GM12878 (cell line): ENCODE data around the gene SLC39A11. TPM values are rescaled to one million over a fixed set of nuclear protein-coding genes. Genes with fewer than 3 reads are reported as not detected.

Experiments used
- ATAC-seq: fragments of 200-7000 bp; cut with Tn5 transposase; 3 replicates; pipeline ENCODE4 v1.9.1; 2020; ENCODE audit warnings: mild to moderate bottlenecking, moderate library complexity
- BruUV-seq: library from RNA; stranded (reverse); fragments of 400-500 nt; replicated peaks from 2 replicates; lab custom pipeline; 2021; lab: Mats Ljungman, UMichigan
- CTCF ChIA-PET: fragments of 300-600 bp; sonication (Branson Sonifier 250); formaldehyde crosslinking; extraction: SDS; loops from one replicate; lab custom pipeline; 2021; ENCODE audit warnings: inconsistent platforms; lab: Yijun Ruan, JAX
- POLR2A ChIA-PET: fragments of 350-600 bp; formaldehyde crosslinking; extraction: SDS; loops from one replicate; lab custom pipeline; 2021; ENCODE audit warnings: inconsistent platforms; lab: Charles Lee
- RAD21 ChIA-PET: fragments of 300-600 bp; sonication (Branson Sonifier 250); formaldehyde crosslinking; loops from one replicate; lab custom pipeline; 2023; ENCODE audit warnings: antibody characterized with exemption; ENCODE audit not compliant: unreplicated experiment; lab: Charles Lee
- SMC1A ChIA-PET: fragments of 300-600 bp; sonication (Branson Sonifier 250); formaldehyde crosslinking; loops from one replicate; lab custom pipeline; 2023; ENCODE audit not compliant: unreplicated experiment, uncharacterized antibody; lab: Charles Lee
- DNase-seq: peaks from one replicate; pipeline ENCODE4 v3.0.0-alpha.2; 2011; ENCODE audit warnings: low read depth, low spot score
- FAIRE-seq: peaks from 3 replicates; lab custom pipeline; 2011; peaks lifted over from hg19 to GRCh38; lab: Jason Lieb, UNC
- H2AFZ ChIP-seq: 2 replicates; pipeline ENCODE4 v1.6.0; 2011; ENCODE audit warnings: low read depth, low read length, control low read depth; ENCODE audit not compliant: control insufficient read depth
- H3K27ac ChIP-seq: 2 replicates; pipeline ENCODE4 v1.5.1; 2011; ENCODE audit warnings: control low read depth; ENCODE audit not compliant: control insufficient read depth, insufficient read depth
- H3K27me3 ChIP-seq, 2 experiments: replicated peaks in 1 of 2; 2 replicates each; pipeline versions ENCODE4 v1.6.0 to v1.6.1; 2011; ENCODE audit warnings: low read length in 1 of 2; ENCODE audit not compliant: control insufficient read depth in 2 of 2, insufficient read depth in 2 of 2
- H3K36me3 ChIP-seq, 2 experiments: 2 replicates each; pipeline ENCODE4 v1.5.1; 2011; ENCODE audit warnings: low read length in 1 of 2; ENCODE audit not compliant: control insufficient read depth in 2 of 2, insufficient read depth in 2 of 2
- H3K4me1 ChIP-seq: 2 replicates; pipeline ENCODE4 v1.6.1; 2011; ENCODE audit warnings: mild to moderate bottlenecking, low read length, moderate library complexity, mixed read lengths; ENCODE audit not compliant: control insufficient read depth, insufficient read depth
- H3K4me2 ChIP-seq: 2 replicates; pipeline ENCODE4 v1.6.0; 2011; ENCODE audit warnings: control low read depth; ENCODE audit not compliant: control insufficient read depth, insufficient read depth
- H3K4me3 ChIP-seq: fragments of 200-600 bp; sonication (generic); 2 replicates; pipeline ENCODE4 v1.5.1; 2016
- H3K79me2 ChIP-seq: 2 replicates; pipeline ENCODE4 v1.6.0; 2011; ENCODE audit warnings: low read length; ENCODE audit not compliant: control insufficient read depth, insufficient read depth
- H3K9ac ChIP-seq: 2 replicates; pipeline ENCODE4 v1.8.0; 2011; ENCODE audit warnings: low read length, control low read depth, mixed read lengths; ENCODE audit not compliant: control insufficient read depth, insufficient read depth
- H3K9me3 ChIP-seq: replicated peaks from 3 replicates; pipeline ENCODE4 v1.5.1; 2011; ENCODE audit warnings: mild to moderate bottlenecking, low read length; ENCODE audit not compliant: control insufficient read depth, insufficient read depth
- H4K20me1 ChIP-seq: 2 replicates; pipeline ENCODE4 v1.6.0; 2011; ENCODE audit not compliant: control insufficient read depth, insufficient read depth
- BCLAF1 ChIP-seq: fragments of 450-650 bp; IDR thresholded peaks from 2 replicates; pipeline ENCODE4 v1.6.1; 2017; ENCODE audit warnings: antibody characterized with exemption, mild to moderate bottlenecking, moderate library complexity
- EGR1 ChIP-seq, 2 experiments: IDR thresholded peaks; 1 replicate in 1 of 2; 2 replicates in 1 of 2; pipeline ENCODE4 v1.6.1; 2011 to 2012; ENCODE audit warnings: low read depth in 2 of 2, low read length in 2 of 2, borderline replicate concordance in 1 of 2, mild to moderate bottlenecking in 1 of 2, moderate library complexity in 1 of 2
- FOXM1 ChIP-seq: IDR thresholded peaks from 2 replicates; pipeline ENCODE4 v1.6.1; 2012; ENCODE audit warnings: low read depth, mild to moderate bottlenecking, inconsistent platforms, low read length, moderate library complexity
- NBN ChIP-seq: fragments of 450-650 bp; IDR thresholded peaks from 2 replicates; pipeline ENCODE4 v1.6.1; 2016
- NFIC ChIP-seq: IDR thresholded peaks from 2 replicates; pipeline ENCODE4 v1.6.1; 2012; ENCODE audit warnings: low read depth, mild to moderate bottlenecking, inconsistent platforms, low read length, moderate library complexity
- NFYB ChIP-seq: IDR thresholded peaks from 2 replicates; pipeline ENCODE4 v1.6.1; 2011; ENCODE audit warnings: low read depth, mild to moderate bottlenecking, low read length, improper control_type of control experiment, moderate library complexity; ENCODE audit not compliant: insufficient read depth
- NR2C2 ChIP-seq: IDR thresholded peaks from 2 replicates; pipeline ENCODE4 v1.6.1; 2011; ENCODE audit warnings: borderline replicate concordance, low read depth; ENCODE audit not compliant: control insufficient read depth, insufficient read length
- POLR2AphosphoS5 ChIP-seq: IDR thresholded peaks from 2 replicates; pipeline ENCODE4 v1.6.1; 2011; ENCODE audit warnings: mild to moderate bottlenecking, low read length, inconsistent platforms
- RB1 ChIP-seq: fragments of 450-650 bp; formaldehyde crosslinking; IDR thresholded peaks from 2 replicates; pipeline ENCODE4 v1.6.1; 2017; ENCODE audit warnings: mild to moderate bottlenecking, borderline replicate concordance
- RUNX3 ChIP-seq: IDR thresholded peaks from 2 replicates; pipeline ENCODE4 v1.6.1; 2012; ENCODE audit warnings: low read length, inconsistent platforms
- SIN3A ChIP-seq: IDR thresholded peaks from 2 replicates; pipeline ENCODE4 v1.6.1; 2012; ENCODE audit warnings: low read depth, low read length, improper control_type of control experiment
- SREBF2 ChIP-seq: IDR thresholded peaks from 2 replicates; pipeline ENCODE4 v1.6.1; 2012; ENCODE audit warnings: mild to moderate bottlenecking, low read length
- STAT3 ChIP-seq: IDR thresholded peaks from 2 replicates; pipeline ENCODE4 v1.6.1; 2011; ENCODE audit warnings: low read depth, low read length, improper control_type of control experiment
- TCF12 ChIP-seq: IDR thresholded peaks from 2 replicates; pipeline ENCODE4 v1.6.1; 2011; ENCODE audit warnings: low read depth, mild to moderate bottlenecking, low read length
- ZBTB33 ChIP-seq: fragments of 450-650 bp; IDR thresholded peaks from 2 replicates; pipeline ENCODE4 v1.6.1; 2017; ENCODE audit warnings: mild to moderate bottlenecking
- ZNF217 ChIP-seq: fragments of 450-650 bp; IDR thresholded peaks from 2 replicates; pipeline ENCODE4 v1.6.1; 2017; ENCODE audit warnings: antibody characterized with exemption, mild to moderate bottlenecking
- ZNF24 ChIP-seq: fragments of 450-650 bp; IDR thresholded peaks from 2 replicates; pipeline ENCODE4 v1.6.1; 2017; ENCODE audit warnings: antibody characterized with exemption, mild to moderate bottlenecking
- WGBS: methylation state at CpG from one replicate; pipeline ENCODE4 v1.1.6; 2016; ENCODE audit warnings: low lambda C conversion rate; ENCODE audit not compliant: insufficient replicate concordance, insufficient coverage; ENCODE audit errors: missing lambda C conversion rate; 5-methylcytosine and 5-hydroxymethylcytosine counted together
- in situ Hi-C: fragments of 300-500 bp; cut with MboI; formaldehyde crosslinking; loops from 9 replicates; pipeline ENCODE4 v1.14.3; 2018; ENCODE audit warnings: mixed read lengths
- intact Hi-C: fragments of 100-400 bp; cut with micrococcal nuclease; formaldehyde crosslinking; loops from one replicate; pipeline ENCODE4 v1.14.2; 2022; ENCODE audit not compliant: unreplicated experiment
- polyA plus RNA-seq, 11 experiments: library from polyadenylated mRNA; depleted of rRNA in 4 of 11; unstranded in 6 of 11; stranded (reverse) in 5 of 11; fragments of >200 nt; fragmentation: Nextera tagmentation in 4 of 11; fragmentation: Illumina TruSeq in 1 of 11; extraction: Ambion mirVana in 4 of 11; extraction: Trizol in 1 of 11; gene quantifications; 1 replicate in 1 of 11; 2 replicates in 10 of 11; pipeline versions ENCODE4 v1.2.1 to v1.2.3, GENCODE V29; 2011 to 2016; ENCODE audit warnings: inconsistent platforms in 2 of 11, missing spikeins in 2 of 11, low read depth in 1 of 11
- total RNA-seq, 4 experiments: library from RNA; depleted of rRNA in 3 of 4; stranded (reverse); fragments of >200 nt in 3 of 4; fragmentation: Illumina TruSeq in 1 of 4; extraction: Trizol in 1 of 4; gene quantifications; 2 replicates each; pipeline versions ENCODE4 v1.2.1 to v1.2.3, GENCODE V29; 2013 to 2021

Gene SLC39A11
- total and polyA plus RNA-seq, 10 of the 15 experiments (the other 5 are each of a cell fraction or from before 2014, with no cell fraction given) = 8.6 to 23.8 (median 14.0) TPM

- TF ChIP-seq NFYB (no peak), RB1 (no peak), TCF12 (no peak), POLR2AphosphoS5 (no peak), EGR1 (IDR thresholded peaks at IDR 0.05; ENCODE audit: borderline replicate concordance in 1 of 2, low read depth in 2 of 2, low read length in 2 of 2) (no peak), ZNF217 (no peak), SIN3A (no peak), RUNX3 (no peak)
These were observed 43.3 kb upstream of the SLC39A11 start (continued) for GRCh38 chr17:73135766-73136165.

- FAIRE-seq = no peak
- RAD21 ChIA-PET = interaction anchor here (0.6 to 1.5 kb wide), 2 partner anchors 22 to 287 kb away, joined by 3 to 9 read pairs; no protein-coding TSS in a partner anchor
- ATAC-seq = no peak
- DNase-seq = no peak
- peaks cover 4% of the 10 kb centered on the region; the same call in 1 of the 2 replicates for H3K4me1 ChIP-seq
- no peaks in the 10 kb centered on the region for H3K9me3 ChIP-seq
- no peak overlapping the region; the same call in 1 of the 2 replicates for H2AFZ ChIP-seq
- H3K79me2 ChIP-seq = no peaks in the 10 kb centered on the region
- in situ Hi-C loops = no loop called here
- no peaks in the 10 kb centered on the region for H3K27me3 ChIP-seq
- 24% methylated on average over 4 of the region's 4 CpGs for WGBS
- no TSS peak for BruUV-seq
- intact Hi-C loops = no loop called here
- POLR2A ChIA-PET = no interaction called here
- CTCF ChIA-PET = interaction anchor here (2.2 kb wide), 1 partner anchor 22 kb away, joined by 7 read pairs; no protein-coding TSS in a partner anchor
- SMC1A ChIA-PET = interaction anchor here (1.2 to 1.4 kb wide), 3 partner anchors 9 to 23 kb away, joined by 4 to 5 read pairs (median 4); no protein-coding TSS in a partner anchor
- no peak overlapping the region for H3K4me3 ChIP-seq
- no peaks in the 10 kb centered on the region for H3K36me3 ChIP-seq
- H3K4me2 ChIP-seq = no peak overlapping the region
- no peak overlapping the region for H3K9ac ChIP-seq
- no peak overlapping the region for H3K27ac ChIP-seq
- H4K20me1 ChIP-seq = no peaks in the 10 kb centered on the region
- TF ChIP-seq ZBTB33 = no peak
- no peak for TF ChIP-seq TCF12
- TF ChIP-seq NR2C2 = no peak
- TF ChIP-seq FOXM1 = no peak
- TF ChIP-seq NBN = no peak
- TF ChIP-seq SREBF2 = no peak
- TF ChIP-seq ZNF24 = no peak
- TF ChIP-seq NFIC = no peak
- TF ChIP-seq BCLAF1 = no peak
- no peak for TF ChIP-seq STAT3
- no peak for TF ChIP-seq EGR1 (IDR thresholded peaks at IDR 0.05; ENCODE audit: borderline replicate concordance in 1 of 2, low read depth in 2 of 2, low read length in 2 of 2)
- TF ChIP-seq, all 136 proteins: peak for 0
These were observed 41.6 kb upstream of the SLC39A11 start for GRCh38 chr17:73133911-73134649.
